K562 (cell line): ENCODE data around the gene ADAMTSL3. TPM values are rescaled to one million over a fixed set of nuclear protein-coding genes. Genes with fewer than 3 reads are reported as not detected.

ENCODE experiments used
- BRF1 ChIP-seq: IDR thresholded peaks from 3 replicates; pipeline ENCODE4 v1.6.1; 2011; ENCODE audit warnings: borderline replicate concordance, mild to moderate bottlenecking; ENCODE audit not compliant: insufficient read length; ENCODE audit errors: extremely low read depth
- BRF2 ChIP-seq: IDR thresholded peaks from 3 replicates; pipeline ENCODE4 v1.6.1; 2011; ENCODE audit warnings: borderline replicate concordance, mild to moderate bottlenecking; ENCODE audit not compliant: insufficient read length, insufficient read depth
- CBX1 ChIP-seq: sonication (generic); IDR thresholded peaks from 2 replicates; pipeline ENCODE4 v1.6.1; 2016; ENCODE audit warnings: antibody characterized with exemption, low read depth, mild to moderate bottlenecking
- RBM17 ChIP-seq: fragments of 200-400 bp; formaldehyde crosslinking; IDR thresholded peaks from 2 replicates; pipeline ENCODE4 v1.6.1; 2017; ENCODE audit warnings: low read depth, mild to moderate bottlenecking, low read length, borderline replicate concordance
- SLC30A9 ChIP-seq: fragments of 250-450 bp; sonication (Bioruptor Pico); IDR thresholded peaks from 2 replicates; pipeline ENCODE4 v1.8.0; 2022; ENCODE audit warnings: mild to moderate bottlenecking, moderate library complexity
- ZHX1 ChIP-seq: fragments of 150-350 bp; conservative IDR thresholded peaks from 2 replicates; pipeline ENCODE4 v1.6.1; 2014; ENCODE audit warnings: low read length
- ZNF639 ChIP-seq, 2 experiments: fragments of 200-800 bp in 1 of 2; sonication (Bioruptor generic) in 1 of 2; sonication (generic) in 1 of 2; formaldehyde crosslinking in 1 of 2; IDR thresholded peaks in 1 of 2; conservative IDR thresholded peaks in 1 of 2; 2 replicates each; pipeline versions ENCODE4 v1.5.0 to v1.6.1; 2016 to 2020; ENCODE audit warnings: missing compliant biosample characterization in 1 of 2, missing genetic modification characterization in 1 of 2, missing genetic modification reagents in 1 of 2
- polyA plus RNA-seq, 8 experiments: library from polyadenylated mRNA; depleted of rRNA in 4 of 8; stranded (reverse) in 5 of 8; unstranded in 3 of 8; fragments of >200 nt; fragmentation: Nextera tagmentation in 2 of 8; fragmentation: Illumina TruSeq in 1 of 8; extraction: Ambion mirVana in 2 of 8; extraction: Trizol in 1 of 8; gene quantifications; 2 replicates each; pipeline versions ENCODE4 v1.2.1 to v1.2.3, GENCODE V29; 2011 to 2014; ENCODE audit warnings: inconsistent platforms in 1 of 8, missing spikeins in 1 of 8
- total RNA-seq, 7 experiments: library from RNA; depleted of rRNA in 6 of 7; stranded (reverse); fragments of >200 nt in 6 of 7; fragmentation: Illumina TruSeq in 2 of 7; extraction: Trizol in 2 of 7; gene quantifications; 2 replicates each; pipeline versions ENCODE4 v1.2.1 to v1.2.3, GENCODE V29; 2011 to 2021; ENCODE audit warnings: low replicate concordance in 1 of 7

Gene ADAMTSL3
- total and polyA plus RNA-seq, 9 of the 15 experiments (the other 6 are each of a cell fraction or from before 2014, with no cell fraction given): 0.01 to 0.18 (median 0.07) TPM; not detected in 3

GRCh38 chr15:83850501-83851245 is 196.8 kb downstream of the ADAMTSL3 start (continued):
- TF ChIP-seq RBM17 (no peak), BRF1 (no peak), ZNF639 (CRISPR knock-in tag; conservative IDR thresholded peaks at IDR 0.05 in 1 of 2, IDR thresholded peaks at IDR 0.05 in 1 of 2) (no peak), ZHX1 (no peak), SLC30A9 (no peak), CBX1 (no peak), BRF2 (no peak)
